NB4 (cell line): ENCODE measurements around the gene JMJD8.

Experiments
- DNase-seq: peaks from one replicate; pipeline ENCODE4 v3.0.0; 2010; ENCODE audit warnings: low read depth
- H3K4me3 ChIP-seq: one replicate; pipeline ENCODE4 v1.5.1; 2011; ENCODE audit warnings: mild to moderate bottlenecking, low read depth, low read length, moderate library complexity
- CTCF ChIP-seq: IDR thresholded peaks from one replicate; pipeline ENCODE4 v1.5.1; 2012; ENCODE audit warnings: low read depth, low read length
- MAX ChIP-seq: IDR thresholded peaks from 2 replicates; pipeline ENCODE4 v1.6.1; 2011; ENCODE audit warnings: low read depth, low read length
- MYC ChIP-seq: IDR thresholded peaks from 2 replicates; pipeline ENCODE4 v1.6.1; 2011; ENCODE audit warnings: low read depth, low read length
- POLR2A ChIP-seq: IDR thresholded peaks from 2 replicates; pipeline ENCODE4 v1.6.1; 2011; ENCODE audit warnings: mild to moderate bottlenecking; ENCODE audit not compliant: insufficient read length; ENCODE audit errors: extremely low read depth

JMJD8 gene

GRCh38 chr16:718922-719321, 34.8 kb upstream of the JMJD8 start:
- no peak overlapping the region for H3K4me3 ChIP-seq
- TF ChIP-seq CTCF (no peak), POLR2A (no peak), MAX (no peak), MYC (no peak)
- DNase-seq = no peak

GRCh38 chr16:718389-718788, 34.3 kb upstream of the JMJD8 start:
- no peak for DNase-seq
- no peak for TF ChIP-seq POLR2A
- TF ChIP-seq CTCF = no peak
- TF ChIP-seq MAX = no peak
- TF ChIP-seq MYC = no peak
- H3K4me3 ChIP-seq = no peak overlapping the region

- H3K4me3 ChIP-seq = no peak overlapping the region
- DNase-seq = no peak
- no peak for TF ChIP-seq POLR2A
- no peak for TF ChIP-seq MYC
- no peak for TF ChIP-seq CTCF
- TF ChIP-seq MAX = no peak
These were observed 33.5 kb upstream of the JMJD8 start for GRCh38 chr16:717450-718245.

GRCh38 chr16:716768-717325, 32.7 kb upstream of the JMJD8 start:
- DNase-seq = no peak
- H3K4me3 ChIP-seq = no peak overlapping the region

GRCh38 chr16:716200-716568, 32.0 kb upstream of the JMJD8 start:
- no peak for DNase-seq
- TF ChIP-seq MAX = no peak
- no peak for TF ChIP-seq CTCF
- no peak for TF ChIP-seq MYC
- no peak for TF ChIP-seq POLR2A
- no peak overlapping the region for H3K4me3 ChIP-seq

More at GRCh38 chr16:716768-717325, 32.7 kb upstream of the JMJD8 start:
- TF ChIP-seq CTCF (no peak), MAX (no peak), POLR2A (no peak), MYC (no peak)
